NCI-H1417 treated with DMSO at 0.1 percent for 48 hours (cell line): ENCODE measurements around the gene CAPZA2.
A peak's percentile ranks its signal among the peaks of the same experiment; 100 is the strongest.
"Not testable (repeated sequence)": the region's sequence is repeated elsewhere in the genome, so short reads cannot be mapped to it uniquely, and the experiment has no call there.

Experiments
- DNase-seq: peaks from one replicate; lab custom pipeline; 2025; lab: John Stamatoyannopoulos, UW

Gene CAPZA2

GRCh38 chr7:116920359-116920758 is 58.0 kb downstream of the CAPZA2 start:
- no peak for DNase-seq

GRCh38 chr7:116922545-116922944 is 60.2 kb downstream of the CAPZA2 start:
- no peak for DNase-seq

GRCh38 chr7:116924741-116925140 is 62.4 kb downstream of the CAPZA2 start:
- no peak for DNase-seq

DNA sequence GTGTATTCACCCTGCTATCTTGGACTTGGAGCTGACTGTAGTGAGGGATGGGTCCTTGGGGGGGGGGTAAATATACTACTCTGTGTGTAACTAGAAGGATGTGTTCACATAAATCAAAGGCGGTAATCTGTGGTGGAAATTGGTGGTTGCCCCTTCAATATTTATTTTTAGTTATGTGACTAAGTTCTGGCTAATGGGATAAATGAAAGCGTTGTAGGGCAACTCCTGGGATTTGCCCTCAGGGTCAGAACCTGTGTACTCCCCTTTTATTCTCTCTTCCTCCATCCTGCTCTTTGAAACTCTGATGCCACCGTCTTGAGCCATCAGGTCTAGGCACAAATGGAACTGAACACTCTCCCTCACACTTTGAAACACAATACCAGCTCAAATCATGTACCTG is 66.6 kb downstream of the CAPZA2 start:
- no peak for DNase-seq

DNA sequence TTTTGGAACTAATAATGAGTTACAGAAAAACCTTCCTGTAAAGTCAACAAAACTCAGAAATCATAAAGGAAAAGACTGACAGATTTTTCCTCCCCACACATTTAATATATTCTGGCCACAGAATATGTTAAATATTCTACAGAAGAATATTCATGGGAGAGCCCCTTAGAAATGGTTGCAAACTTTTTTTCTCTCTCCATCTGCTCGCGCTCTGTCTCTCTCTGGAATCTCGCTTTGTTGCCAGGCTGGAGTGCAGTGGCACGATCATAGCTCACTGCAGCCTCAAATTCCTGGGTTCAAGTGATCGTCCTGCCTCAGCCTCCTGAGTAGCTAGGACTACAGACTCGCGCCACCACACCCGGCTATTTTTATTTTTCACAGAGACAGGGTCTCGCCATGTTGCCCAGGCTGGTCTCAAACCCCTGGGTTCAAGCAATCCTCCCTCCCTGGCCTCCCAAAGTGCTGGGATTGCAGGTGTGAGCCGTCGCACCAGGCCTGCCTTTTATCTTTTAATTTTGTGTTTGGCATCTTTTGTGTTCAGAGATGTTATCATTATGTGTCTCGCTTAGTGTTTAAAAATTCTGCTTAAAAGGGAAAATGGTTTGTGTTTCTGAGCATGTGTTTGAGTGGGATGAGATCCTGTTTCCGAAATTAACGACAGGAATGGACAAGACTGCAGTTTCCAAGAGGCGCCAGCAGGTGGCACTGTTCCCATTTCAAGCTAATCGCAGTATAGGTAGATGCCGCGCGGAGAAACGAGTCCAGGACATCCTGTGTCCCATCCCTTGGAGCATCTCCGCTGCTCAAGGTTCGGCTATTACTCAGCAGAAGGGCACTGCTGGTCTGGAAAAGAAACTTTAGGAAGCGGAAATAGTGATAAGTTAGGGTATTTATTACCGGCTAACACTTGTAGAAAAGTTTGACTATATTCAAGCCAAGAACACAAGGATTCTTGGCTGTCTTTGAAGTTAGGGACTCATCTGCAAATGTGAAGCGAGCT is 67.8 kb downstream of the CAPZA2 start:
- peak; percentile 18 for DNase-seq

DNA sequence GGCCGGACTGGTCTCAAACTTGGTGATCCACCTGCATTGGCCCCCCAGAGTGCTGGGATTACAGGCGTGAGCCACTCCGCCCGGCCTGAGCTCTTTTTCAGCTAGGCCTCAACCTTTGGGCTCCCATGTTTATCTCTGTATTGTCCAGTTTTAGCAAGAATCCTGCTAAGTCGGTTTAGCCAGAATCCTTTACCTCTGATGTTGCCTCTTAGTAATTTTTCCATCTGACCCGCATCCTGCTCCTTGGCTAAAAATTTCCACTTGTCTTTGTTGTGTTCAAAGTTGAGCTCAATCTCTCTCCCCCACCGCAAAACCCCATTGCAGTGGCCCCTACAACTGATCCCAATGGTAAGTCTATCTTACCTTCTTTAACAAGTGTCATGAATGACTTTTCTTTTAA is 70.2 kb downstream of the CAPZA2 start:
- DNase-seq: no peak

- DNase-seq: no peak
Observed at GRCh38 chr7:116933465-116933864, 71.1 kb downstream of the CAPZA2 start.

DNA sequence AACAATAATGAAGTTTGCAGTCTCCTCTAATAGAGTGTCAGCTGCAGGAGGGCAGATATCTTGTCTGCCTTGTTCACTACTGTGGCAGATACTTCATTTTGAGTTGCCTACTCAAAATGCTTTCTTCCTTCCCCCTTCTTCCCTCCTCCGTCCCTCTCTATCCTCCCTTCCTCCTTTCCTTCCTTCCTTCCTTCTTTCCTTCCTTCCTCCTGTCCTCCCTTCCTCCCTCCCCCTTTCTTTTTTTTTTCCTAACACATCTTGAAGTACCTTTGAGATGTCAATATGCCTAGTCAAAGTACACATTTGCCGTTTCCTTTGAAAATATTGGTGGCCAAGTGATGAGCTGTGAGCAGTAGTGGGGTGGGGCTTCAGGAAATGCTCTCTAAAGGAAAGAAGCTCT is 72.2 kb downstream of the CAPZA2 start:
- DNase-seq: no peak

GRCh38 chr7:116936844-116937243 is 74.5 kb downstream of the CAPZA2 start:
- not testable (repeated sequence) for DNase-seq

DNA sequence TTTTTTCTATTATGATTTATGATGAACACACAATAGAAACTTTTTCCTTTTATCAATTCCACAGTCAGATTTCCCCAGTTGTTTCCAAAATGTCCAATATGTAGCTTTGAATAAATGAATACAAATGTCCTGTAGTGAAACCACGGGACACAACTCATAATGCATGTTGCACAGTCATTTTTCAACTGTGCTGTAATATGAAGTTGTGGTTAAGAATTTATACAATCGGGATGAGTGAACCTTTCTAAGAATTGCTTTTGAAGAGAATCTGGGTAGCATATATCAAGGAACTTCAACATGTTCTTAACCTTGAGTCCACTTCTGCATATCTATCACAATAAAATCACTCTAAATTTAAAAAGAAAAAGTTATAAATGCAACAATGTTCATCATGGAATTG is 76.3 kb downstream of the CAPZA2 start:
- no peak for DNase-seq

- DNase-seq: no peak
Observed at GRCh38 chr7:116940689-116941370, 78.4 kb downstream of the CAPZA2 start.

GRCh38 chr7:116942504-116942903 is 80.1 kb downstream of the CAPZA2 start:
- no peak for DNase-seq

DNA sequence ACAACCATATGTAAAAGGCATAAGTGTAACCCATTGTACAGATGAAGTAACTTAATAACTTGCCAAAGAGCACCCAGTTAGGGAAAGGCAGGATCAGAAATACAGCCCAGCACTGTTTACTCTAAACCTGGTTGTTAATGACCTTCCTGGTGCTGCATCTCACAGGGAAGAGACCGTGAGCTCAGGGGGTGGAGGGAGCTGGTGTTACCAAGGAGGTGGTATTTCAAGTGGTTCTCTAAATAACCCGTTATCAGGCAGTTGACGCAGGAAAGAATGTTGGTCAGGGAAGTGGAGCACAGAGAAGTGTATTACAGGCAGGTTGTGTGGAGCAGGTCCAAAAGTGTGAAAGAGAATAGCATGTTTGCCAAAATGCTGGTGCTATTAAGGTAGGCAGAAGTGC is 86.5 kb downstream of the CAPZA2 start:
- no peak for DNase-seq

- no peak for DNase-seq
Observed at GRCh38 chr7:116949941-116950801, 87.8 kb downstream of the CAPZA2 start.

- no peak for DNase-seq
Observed at GRCh38 chr7:116950889-116951351, 88.5 kb downstream of the CAPZA2 start.

DNA sequence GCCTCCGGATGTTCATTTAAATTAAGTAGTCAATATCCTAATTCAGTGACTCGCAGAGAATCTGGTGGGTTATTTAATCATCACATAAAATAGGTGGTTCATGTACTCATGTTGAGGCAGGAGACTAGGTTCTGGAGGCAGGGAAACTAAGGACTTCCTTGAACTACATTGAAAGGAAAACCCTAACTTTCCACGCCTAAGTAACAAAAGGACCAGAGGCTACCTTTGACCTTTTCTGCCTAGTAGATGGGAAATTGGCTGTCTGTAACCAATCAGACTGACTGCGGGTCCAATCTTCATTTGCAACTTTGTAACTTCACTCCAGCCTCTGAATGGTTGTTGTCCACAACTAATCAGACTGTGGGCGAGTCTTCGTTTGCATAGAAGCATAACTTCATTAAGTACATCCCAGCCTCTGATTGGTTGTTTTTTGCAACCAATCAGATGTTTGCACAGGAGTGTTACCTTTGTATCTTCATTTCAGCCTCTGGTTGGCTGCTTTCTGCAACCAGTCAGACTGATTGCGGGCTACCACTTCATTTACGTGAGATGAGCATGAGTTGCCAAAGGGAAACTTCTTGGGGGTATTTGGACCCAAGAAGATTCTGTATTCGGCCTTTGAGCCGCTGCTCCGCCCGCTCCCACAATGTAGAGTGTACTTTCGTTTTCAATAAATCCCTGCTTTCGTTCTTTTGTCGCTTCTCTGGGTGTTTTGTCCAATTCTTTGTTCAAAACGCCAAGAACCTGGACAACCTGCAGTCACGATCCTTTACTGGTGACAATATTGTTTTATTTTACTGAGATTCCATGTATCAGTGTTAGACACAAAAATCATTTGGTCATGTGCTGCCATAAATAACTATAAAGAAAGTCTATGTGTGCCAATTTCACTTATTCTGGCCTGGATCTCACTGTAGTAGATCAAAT is 89.2 kb downstream of the CAPZA2 start:
- DNase-seq: no peak

DNA sequence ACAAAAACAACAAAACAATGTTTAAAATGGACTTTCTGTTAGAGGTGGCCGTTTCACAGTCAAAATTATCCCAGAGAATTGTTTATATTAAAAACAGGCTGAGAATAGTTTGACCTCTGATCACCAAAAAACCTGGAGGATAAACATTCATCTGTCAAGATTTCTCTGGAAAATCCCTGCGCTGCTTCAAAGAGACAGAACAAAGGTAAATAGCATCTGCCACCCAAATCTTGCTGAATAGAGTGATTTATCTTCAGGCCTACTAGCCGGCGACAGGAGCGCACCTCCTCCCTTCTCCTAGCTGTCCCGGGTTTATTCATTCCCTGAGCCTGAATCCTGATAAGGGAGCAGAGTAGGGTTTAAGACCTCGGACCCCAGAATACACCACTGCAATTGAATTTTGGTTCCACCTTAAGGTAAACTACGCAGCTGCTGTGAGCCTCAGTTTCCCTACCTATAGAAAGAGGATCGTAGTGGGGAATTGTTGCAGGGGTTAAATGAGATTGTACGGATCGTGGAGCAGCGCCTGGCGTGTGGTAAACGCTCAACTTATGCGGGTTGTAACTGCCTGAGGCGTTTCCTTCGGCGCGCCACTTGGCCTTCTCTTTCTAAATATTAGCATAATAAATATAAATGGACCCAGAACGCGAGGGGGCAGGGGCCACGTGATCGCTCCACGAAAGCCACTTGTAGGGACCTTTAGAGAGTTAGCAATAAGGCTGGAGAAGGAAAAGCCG is 90.4 kb downstream of the CAPZA2 start:
- peak; percentile 79 for DNase-seq

DNA sequence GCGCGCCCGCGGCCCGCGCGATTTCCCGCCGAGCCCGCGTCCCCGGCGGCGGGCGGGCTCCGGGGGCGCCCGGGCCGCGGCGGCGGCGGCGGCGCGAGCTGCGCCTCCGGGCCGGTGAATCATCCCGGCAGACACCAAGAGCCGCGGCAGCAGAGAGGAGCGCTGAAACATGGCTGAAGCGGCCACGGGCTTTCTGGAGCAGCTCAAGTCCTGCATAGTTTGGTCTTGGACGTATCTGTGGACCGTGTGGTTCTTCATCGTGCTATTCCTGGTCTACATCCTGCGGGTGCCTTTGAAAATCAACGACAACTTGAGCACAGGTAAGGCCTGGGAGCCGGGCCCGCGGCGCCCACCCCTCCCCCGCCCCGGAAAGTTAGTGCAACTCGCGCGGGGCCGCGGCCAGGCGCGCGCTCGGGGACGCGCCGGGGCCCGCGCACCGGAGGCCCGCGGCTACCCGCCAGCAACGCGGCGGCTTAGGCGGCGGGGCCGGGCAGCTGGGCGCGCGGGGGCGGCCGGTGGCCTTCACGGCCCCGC is 91.1 kb downstream of the CAPZA2 start, which contains the start of gene ST7:
Gene ST7 (plus strand): TSS at position 130 of the 534 bp plus-strand sequence. CDS start 40 bp downstream, at position 170.
- DNase-seq: peak; percentile 48

- peak; percentile 21 for DNase-seq
Observed at GRCh38 chr7:116953906-116954838, 91.8 kb downstream of the CAPZA2 start.
